ENCODE measurements around the gene PCDHA5.
A peak's percentile ranks its signal among the peaks of the same experiment; 100 is the strongest.
"Not testable (repeated sequence)": the region's sequence is repeated elsewhere in the genome, so short reads cannot be mapped to it uniquely, and the experiment has no call there.

PCDHA5 gene

DNA sequence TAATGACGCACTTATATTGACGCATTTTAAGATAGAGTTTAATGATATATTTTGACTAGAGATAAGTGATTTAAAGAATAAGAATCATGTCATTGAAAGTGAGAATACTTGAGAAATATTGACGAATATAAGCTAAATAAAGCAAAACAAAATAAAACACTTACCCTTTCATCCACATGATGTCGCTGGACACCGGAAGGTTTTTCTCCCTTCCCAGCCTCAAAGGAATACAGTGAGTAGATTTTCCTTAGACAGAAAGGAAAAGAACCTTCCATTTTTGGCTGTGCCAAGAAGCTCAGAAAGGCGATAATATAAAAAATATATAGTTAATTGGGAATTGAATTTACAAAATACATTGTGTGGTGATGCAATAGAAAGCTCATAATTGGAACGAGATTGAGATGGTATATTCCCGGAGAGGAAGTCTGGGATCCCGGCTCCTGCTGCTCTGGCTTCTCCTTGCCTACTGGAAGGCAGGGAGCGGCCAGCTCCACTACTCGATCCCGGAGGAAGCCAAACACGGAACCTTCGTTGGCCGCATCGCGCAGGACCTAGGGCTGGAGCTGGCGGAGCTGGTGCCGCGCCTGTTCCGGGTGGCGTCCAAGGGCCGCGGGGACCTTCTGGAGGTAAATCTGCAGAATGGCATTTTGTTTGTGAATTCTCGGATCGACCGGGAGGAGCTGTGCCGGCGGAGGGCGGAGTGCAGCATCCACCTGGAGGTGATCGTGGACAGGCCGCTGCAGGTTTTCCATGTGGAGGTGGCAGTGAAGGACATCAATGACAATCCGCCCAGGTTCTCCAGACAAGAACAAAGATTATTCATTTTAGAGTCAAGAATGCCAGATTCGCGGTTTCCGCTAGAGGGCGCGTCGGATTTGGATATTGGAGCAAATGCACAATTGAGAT lies at the start of gene PCDHA5:
TSS of gene PCDHA5 (plus strand) at position 239 of the 906 bp plus-strand sequence.
- no peak for DNase-seq

DNA sequence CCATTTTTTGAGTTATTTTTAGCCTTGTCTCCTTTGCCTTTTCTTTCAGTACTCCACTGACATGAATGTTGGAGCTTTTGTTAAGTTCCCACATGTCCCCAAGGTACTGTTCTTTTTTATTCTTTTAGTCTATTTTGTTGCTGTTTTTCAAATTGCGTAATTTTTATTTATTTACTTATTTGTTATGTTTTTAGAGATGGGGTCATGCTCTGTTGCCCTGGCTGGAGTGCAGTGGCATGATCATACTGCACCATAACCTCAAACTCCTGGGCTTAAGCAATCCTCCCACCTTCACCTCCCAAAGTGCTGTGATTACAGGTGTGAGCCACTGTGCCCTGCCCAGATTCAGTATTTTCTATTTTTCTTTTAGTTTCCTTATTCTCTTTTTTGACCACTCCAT lies 40.9 kb upstream of the PCDHA5 start:
- DNase-seq = no peak

DNA sequence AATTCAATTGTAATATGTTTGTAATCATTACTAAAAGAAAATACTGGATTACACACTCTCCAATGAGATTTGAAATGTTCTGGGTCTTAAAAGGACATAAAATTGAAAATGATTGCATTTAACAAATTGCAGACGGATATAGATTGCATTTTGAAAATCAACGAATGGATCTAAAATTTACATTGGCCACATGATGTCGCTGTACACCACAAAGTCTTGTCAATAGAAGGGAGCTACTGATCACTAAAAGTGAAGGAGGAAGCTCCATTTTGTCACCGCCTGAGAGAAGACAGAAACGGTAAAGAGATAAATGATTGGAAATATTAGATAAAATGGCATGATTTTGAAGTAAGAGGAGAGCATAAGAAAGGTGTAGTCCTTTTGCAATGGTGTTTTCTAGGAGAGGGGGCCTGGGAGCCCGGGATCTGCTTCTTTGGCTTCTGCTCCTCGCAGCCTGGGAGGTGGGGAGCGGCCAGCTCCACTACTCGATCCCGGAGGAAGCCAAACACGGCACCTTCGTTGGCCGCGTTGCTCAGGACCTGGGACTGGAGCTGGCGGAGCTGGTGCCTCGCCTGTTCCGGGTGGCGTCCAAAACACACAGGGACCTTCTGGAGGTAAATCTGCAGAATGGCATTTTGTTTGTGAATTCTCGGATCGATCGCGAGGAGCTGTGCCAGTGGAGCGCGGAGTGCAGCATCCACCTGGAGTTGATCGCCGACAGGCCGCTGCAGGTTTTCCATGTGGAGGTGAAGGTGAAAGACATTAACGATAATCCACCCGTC lies 35.3 kb upstream of the PCDHA5 start, which contains the start of gene PCDHA1:
TSS of gene PCDHA1 (plus strand) at position 236 of the 782 bp plus-strand sequence.
- DNase-seq = no peak

DNA sequence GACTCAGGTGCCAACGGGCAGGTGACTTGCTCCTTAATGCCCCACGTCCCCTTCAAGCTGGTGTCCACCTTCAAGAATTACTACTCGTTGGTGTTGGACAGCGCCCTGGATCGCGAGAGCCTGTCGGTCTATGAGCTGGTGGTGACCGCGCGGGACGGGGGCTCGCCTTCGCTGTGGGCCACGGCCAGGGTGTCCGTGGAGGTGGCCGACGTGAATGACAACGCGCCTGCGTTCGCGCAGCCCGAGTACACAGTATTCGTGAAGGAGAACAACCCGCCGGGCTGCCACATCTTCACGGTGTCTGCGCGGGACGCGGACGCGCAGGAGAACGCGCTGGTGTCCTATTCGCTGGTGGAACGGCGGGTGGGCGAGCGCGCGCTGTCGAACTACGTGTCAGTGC lies 34.0 kb upstream of the PCDHA5 start:
- DNase-seq = not testable (repeated sequence)

DNA sequence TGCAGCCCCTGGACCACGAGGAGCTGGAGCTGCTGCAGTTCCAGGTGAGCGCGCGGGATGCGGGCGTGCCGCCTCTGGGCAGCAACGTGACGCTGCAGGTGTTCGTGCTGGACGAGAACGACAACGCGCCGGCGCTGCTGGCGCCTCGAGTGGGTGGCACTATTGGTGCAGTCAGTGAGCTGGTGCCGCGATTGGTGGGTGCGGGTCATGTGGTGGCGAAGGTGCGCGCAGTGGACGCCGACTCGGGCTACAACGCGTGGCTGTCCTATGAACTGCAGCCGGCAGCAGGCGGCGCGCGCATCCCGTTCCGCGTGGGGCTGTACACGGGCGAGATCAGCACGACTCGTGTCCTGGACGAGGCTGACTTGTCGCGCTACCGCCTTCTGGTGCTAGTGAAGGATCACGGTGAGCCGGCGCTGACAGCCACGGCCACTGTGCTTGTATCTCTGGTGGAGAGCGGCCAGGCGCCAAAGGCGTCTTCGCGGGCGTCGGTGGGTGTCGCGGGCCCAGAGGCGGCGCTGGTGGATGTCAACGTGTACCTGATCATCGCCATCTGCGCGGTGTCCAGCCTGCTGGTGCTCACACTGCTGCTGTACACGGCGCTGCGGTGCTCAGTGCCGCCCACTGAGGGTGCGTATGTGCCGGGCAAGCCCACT lies 33.4 kb upstream of the PCDHA5 start:
- DNase-seq = not testable (repeated sequence)

DNA sequence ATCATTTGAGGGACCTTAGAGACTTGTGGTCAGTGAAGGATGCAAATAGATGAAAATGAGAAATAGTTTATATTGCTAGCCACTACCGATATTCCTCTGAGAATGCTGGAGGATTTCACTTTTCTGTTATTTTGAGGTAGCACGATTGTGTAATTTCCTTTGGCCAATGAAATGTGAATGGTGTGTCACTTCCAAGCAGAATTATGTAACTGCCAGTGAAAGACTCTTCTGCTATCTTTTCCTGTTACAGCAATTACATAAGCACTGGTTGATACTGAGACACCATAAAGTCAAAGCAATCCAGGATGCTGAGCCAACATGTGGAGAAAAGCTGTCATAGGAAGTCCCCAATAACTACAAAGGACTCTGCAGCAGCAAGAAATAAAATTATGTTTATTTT lies 30.3 kb upstream of the PCDHA5 start:
- DNase-seq = no peak

DNA sequence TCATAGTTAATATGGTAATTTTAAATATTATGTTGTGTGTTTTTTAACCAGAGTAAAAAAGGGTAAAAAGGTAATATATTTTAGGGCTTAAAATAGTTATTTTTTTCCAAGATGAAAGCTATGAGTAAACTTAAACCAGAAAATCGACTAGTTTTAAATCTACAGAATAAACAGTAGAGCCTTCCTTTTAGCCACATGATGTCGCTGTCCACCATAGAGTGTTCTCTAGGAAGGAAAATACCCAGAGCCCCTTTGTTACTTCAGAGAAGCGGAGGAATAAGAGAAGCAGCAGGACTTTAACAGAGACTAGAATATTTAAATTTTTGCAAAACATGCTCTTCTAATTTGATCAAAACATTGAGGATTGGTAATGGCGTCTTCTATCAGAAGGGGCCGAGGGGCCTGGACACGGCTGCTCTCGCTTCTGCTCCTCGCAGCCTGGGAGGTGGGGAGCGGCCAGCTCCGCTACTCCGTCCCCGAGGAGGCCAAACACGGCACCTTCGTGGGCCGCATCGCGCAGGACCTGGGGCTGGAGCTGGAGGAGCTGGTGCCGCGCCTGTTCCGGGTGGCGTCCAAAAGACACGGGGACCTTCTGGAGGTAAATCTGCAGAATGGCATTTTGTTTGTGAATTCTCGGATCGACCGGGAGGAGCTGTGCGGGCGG lies 26.7 kb upstream of the PCDHA5 start, which contains the start of gene PCDHA2:
TSS of gene PCDHA2 (plus strand) at position 258 of the 664 bp plus-strand sequence.
- no peak for DNase-seq

DNA sequence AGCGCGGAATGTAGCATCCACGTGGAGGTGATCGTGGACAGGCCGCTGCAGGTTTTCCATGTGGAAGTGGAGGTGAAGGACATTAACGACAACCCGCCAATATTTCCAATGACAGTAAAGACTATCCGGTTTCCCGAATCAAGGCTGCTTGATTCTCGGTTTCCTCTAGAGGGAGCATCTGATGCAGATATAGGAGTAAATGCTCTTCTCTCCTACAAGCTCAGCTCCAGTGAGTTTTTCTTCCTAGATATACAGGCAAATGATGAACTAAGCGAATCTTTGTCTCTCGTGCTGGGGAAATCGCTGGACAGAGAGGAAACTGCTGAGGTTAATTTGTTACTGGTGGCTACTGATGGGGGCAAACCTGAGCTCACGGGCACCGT lies 26.2 kb upstream of the PCDHA5 start:
- DNase-seq = no peak

DNA sequence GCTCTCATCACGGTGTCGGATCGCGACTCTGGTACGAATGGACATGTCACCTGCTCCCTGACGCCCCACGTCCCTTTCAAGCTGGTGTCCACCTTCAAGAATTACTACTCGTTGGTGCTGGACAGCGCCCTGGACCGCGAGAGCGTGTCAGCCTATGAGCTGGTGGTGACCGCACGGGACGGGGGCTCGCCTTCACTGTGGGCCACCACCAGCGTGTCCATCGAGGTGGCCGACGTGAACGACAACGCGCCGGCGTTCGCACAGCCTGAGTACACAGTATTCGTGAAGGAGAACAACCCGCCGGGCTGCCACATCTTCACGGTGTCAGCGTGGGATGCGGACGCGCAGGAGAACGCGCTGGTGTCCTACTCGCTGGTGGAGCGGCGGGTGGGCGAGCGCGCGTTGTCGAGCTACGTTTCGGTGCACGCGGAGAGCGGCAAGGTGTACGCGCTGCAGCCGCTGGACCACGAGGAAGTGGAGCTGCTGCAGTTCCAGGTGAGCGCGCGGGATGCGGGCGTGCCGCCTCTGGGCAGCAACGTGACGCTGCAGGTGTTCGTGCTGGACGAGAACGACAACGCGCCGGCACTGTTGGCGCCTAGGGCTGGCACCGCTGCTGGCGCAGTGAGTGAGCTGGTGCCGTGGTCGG lies 25.2 kb upstream of the PCDHA5 start:
- not testable (repeated sequence) for DNase-seq

DNA sequence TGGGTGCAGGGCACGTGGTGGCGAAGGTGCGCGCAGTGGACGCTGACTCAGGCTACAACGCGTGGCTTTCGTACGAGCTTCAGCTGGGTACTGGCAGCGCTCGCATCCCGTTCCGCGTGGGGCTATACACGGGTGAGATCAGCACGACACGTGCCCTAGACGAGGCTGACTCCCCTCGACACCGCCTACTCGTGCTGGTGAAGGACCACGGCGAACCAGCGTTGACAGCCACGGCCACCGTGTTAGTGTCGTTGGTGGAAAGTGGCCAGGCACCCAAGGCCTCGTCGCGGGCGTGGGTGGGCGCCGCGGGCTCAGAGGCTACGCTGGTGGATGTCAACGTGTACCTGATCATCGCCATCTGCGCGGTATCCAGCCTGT lies 24.7 kb upstream of the PCDHA5 start:
- DNase-seq = no peak

DNA sequence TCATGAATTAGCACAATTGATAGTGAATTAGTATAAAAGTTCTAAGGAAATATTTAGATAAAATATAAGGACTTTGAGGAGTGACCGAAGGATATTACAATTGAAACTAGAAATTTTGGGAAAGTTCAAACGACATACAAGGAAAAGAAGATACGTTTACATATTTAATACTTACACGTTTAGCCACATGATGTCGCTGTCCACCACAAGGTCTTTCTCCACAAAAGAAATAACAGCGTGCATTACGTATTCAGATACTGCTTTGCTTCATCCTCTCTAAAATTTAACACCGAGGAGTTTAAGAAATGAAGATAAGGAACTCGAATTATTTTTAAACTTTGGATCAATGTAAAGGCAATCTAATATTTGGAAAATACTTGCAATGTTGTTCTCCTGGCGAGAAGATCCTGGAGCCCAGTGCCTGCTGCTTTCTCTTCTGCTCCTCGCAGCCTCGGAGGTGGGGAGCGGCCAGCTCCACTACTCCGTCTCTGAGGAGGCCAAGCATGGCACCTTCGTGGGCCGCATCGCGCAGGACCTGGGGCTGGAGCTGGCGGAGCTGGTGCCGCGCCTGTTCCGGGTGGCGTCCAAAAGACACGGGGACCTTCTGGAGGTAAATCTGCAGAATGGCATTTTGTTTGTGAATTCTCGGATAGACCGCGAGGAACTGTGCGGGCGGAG lies 20.5 kb upstream of the PCDHA5 start, which contains the start of gene PCDHA3:
TSS of gene PCDHA3 (plus strand) at position 242 of the 678 bp plus-strand sequence.
- DNase-seq = no peak

DNA sequence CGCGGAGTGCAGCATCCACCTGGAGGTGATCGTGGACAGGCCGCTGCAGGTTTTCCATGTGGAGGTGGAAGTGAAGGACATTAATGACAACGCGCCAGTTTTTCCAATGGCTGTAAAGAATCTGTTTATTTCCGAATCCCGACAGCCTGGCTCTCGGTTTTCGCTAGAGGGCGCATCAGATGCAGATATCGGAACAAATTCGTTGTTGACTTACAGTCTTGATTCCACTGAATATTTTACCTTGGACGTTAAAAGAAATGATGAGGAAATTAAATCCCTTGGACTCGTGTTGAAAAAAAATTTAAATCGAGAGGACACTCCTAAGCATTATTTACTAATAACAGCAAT lies 19.9 kb upstream of the PCDHA5 start:
- no peak for DNase-seq

DNA sequence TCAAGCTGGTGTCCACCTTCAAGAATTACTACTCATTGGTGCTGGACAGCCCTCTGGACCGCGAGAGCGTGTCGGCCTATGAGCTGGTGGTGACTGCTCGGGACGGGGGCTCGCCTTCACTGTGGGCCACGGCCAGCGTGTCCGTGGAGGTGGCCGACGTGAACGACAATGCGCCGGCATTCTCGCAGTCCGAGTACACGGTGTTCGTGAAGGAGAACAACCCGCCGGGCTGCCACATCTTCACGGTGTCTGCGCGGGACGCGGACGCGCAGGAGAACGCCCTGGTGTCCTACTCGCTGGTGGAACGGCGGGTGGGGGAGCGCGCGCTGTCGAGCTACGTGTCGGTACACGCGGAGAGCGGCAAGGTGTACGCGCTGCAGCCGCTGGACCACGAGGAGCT lies 19.0 kb upstream of the PCDHA5 start:
- DNase-seq = not testable (repeated sequence)

DNA sequence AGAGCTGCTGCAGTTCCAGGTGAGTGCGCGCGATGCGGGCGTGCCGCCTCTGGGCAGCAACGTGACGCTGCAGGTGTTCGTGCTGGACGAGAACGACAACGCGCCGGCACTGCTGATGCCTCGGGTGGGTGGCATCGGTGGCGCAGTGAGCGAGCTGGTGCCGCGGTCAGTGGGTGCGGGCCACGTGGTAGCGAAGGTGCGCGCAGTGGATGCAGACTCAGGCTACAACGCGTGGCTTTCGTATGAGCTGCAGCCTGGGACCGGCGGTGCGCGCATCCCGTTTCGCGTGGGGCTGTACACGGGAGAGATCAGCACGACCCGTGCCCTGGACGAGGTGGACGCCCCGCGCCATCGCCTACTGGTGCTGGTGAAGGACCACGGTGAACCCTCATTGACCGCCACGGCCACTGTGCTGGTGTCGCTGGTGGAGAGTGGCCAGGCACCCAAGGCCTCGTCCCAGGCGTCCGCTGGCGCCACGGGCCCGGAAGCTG lies 18.6 kb upstream of the PCDHA5 start:
- no peak for DNase-seq

DNA sequence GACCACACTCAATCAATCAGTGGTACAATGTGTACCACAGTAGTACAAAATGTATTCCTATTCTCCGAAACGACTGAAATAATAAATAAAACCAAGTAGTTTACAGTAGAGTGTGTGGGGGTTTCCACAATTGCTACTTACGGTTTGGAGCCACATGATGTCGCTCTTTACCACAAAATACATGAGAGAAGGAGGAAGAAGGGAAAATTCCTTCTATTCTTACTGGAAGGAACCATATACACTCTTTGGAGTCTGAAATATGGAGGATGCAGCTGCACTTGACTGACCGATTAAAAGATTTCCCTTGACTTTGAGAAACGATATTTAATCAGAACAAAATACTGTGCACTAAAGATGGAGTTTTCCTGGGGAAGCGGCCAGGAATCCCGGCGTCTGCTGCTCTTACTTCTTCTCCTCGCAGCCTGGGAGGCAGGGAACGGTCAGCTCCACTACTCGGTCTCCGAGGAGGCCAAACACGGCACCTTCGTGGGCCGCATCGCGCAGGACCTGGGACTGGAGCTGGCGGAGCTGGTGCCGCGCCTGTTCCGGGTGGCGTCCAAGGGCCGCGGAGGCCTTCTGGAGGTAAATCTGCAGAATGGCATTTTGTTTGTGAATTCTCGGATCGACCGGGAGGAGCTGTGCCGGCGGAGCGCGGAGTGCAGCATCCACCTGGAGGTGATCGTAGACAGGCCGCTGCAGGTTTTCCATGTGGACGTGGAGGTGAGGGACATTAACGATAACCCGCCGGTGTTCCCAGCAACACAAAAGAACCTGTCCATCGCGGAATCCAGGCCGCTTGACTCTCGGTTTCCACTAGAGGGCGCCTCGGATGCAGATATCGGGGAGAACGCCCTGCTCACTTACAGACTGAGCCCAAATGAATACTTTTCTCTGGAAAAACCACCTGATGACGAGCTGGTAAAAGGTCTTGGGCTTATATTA lies 14.3 kb upstream of the PCDHA5 start, which contains the start of gene PCDHA4:
TSS of gene PCDHA4 (plus strand) at position 235 of the 942 bp plus-strand sequence.
- DNase-seq = peak; percentile 80

DNA sequence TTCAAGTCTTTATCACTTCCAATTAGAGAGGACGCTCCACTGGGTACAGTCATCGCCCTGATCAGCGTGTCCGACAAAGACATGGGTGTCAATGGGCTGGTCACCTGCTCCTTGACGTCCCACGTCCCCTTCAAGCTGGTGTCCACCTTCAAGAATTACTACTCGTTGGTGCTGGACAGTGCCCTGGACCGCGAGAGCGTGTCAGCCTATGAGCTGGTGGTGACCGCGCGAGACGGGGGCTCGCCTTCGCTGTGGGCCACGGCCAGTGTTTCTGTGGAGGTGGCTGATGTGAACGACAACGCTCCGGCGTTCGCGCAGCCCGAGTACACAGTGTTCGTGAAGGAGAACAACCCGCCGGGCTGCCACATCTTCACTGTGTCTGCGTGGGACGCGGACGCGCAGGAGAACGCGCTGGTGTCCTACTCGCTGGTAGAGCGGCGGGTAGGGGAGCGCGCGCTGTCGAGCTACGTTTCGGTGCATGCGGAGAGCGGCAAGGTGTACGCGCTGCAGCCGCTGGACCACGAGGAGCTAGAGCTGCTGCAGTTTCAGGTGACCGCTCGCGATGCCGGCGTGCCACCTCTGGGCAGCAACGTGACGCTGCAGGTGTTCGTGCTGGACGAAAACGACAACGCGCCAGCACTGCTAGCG lies 13.0 kb upstream of the PCDHA5 start:
- not testable (repeated sequence) for DNase-seq

DNA sequence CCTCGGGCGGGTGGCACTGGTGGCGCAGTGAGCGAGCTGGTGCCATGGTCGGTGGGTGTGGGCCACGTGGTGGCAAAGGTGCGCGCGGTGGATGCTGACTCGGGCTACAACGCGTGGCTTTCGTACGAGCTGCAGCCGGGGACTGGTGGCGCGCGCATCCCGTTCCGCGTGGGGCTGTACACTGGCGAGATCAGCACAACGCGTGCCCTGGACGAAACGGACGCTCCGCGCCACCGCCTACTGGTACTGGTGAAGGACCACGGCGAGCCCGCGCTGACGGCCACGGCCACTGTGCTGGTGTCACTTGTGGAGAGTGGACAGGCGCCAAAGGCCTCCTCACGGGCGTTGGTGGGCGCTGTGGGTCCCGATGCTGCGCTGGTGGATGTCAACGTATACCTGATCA lies 12.5 kb upstream of the PCDHA5 start:
- no peak for DNase-seq

DNA sequence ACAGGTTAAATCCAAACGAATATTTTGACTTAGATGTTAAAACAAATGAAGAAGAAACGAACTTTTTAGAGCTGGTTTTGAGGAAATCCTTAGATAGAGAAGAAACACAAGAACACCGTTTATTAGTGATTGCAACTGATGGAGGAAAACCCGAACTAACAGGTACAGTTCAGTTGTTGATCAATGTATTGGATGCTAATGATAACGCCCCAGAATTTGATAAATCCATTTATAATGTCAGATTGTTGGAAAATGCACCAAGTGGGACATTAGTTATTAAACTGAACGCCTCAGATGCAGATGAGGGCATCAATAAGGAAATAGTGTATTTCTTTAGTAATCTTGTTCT lies 842 bp downstream of the PCDHA5 start:
- no peak for DNase-seq

DNA sequence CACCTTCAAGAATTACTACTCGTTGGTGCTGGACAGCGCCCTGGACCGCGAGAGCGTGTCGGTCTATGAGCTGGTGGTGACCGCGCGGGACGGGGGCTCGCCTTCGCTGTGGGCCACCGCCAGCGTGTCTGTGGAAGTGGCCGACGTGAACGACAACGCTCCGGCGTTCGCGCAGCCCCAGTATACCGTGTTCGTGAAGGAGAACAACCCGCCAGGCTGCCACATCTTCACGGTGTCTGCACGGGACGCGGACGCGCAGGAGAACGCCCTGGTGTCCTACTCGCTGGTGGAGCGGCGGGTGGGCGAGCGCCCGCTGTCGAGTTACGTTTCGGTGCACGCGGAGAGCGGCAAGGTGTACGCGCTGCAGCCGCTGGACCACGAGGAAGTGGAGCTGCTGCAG lies 1.6 kb downstream of the PCDHA5 start:
- DNase-seq = not testable (repeated sequence)

DNA sequence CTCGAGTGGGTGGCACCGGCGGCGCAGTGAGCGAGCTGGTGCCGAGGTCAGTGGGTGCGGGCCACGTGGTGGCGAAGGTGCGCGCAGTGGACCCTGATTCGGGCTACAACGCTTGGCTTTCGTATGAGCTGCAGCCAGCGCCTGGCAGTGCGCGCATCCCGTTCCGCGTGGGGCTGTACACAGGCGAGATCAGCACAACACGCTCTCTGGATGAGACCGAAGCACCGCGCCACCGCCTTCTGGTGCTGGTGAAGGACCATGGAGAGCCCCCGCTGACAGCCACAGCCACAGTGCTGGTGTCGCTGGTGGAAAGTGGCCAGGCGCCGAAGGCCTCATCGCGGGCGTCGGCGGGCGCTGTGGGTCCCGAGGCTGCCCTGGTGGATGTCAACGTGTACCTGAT lies 2.1 kb downstream of the PCDHA5 start:
- DNase-seq = no peak

All from NCI-H774 (cell line).